ENCODE data around the gene TMEM229B.

The TMEM229B gene

DNA sequence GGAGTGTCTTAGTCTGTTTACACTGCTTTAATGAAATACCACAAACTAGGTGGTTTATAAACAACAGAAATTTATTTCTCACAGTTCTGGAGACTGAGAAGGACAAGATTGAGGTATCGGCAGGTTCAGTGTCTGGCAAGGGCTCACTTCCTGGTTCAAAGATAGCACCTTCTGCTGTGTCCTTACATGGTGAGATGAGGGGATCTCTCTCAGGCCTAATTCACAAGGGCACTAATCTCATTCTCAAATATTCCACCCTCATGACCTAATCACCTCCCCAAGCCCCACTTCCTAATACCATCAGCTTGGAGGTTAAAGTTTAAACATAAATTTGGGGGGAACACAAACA lies 41.5 kb downstream of the TMEM229B start:
- DNase-seq, result no peak

GRCh38 chr14:67446371-67447032 lies 42.0 kb downstream of the TMEM229B start:
- no peak for DNase-seq

GRCh38 chr14:67444395-67444794 lies 44.1 kb downstream of the TMEM229B start:
- no peak for DNase-seq

DNA sequence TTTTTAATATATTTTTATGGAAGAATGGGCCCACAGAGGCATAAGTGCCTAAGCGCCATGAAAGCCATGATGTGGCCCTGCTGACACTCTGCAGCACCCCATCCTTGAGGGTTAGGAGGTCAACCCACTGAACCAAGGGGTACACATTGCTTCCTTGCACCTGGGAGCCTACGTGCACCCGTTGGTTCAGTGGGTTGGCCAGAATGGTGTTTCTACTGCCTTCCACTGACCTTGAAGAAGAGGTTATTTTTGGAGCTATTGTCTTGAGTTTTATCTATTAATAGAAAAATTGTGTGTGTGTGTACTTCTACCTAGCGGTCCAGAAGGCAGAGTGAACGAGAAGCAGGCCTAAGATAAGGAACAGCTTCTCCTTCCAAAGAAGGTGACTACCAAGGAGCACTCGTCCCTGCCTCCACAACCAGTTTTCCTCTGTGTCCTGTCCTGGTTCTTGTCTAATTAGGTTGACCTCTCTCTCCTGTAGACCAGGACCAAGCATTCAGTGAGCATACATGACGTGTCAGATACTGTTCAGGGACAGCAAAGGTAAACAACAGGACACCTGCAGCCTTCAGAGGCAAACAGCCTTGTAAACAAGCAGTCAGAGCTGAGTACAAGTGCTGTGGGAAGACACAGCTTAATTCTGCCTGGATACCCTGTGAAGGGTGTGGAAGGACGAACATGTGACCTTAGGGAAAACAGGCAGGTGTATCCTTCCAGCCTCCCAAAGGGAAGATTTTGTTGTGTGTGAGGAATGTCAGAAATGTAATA lies 46.2 kb downstream of the TMEM229B start:
- no peak for DNase-seq

DNA sequence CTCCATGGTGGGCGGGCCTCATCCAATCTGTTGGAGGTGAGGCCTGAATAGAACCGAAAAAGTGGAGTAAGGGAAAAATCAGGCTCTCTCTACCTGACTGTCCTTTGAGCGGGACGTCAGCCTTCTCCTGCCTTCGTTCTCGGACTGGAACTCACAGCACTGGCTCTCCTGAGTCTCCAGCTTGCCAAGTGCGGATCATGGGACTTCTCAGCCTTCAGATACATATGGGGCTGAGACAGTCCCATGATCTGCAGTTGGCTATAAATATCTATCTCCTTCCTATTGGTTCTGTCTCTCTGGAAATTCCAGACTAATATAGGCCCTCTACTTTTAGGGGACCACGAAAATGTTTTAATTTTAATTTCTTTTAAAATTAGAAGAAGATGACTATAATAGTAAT lies 46.8 kb downstream of the TMEM229B start:
- no peak for DNase-seq

GRCh38 chr14:67441256-67441655 lies 47.3 kb downstream of the TMEM229B start:
- no peak for DNase-seq

DNA sequence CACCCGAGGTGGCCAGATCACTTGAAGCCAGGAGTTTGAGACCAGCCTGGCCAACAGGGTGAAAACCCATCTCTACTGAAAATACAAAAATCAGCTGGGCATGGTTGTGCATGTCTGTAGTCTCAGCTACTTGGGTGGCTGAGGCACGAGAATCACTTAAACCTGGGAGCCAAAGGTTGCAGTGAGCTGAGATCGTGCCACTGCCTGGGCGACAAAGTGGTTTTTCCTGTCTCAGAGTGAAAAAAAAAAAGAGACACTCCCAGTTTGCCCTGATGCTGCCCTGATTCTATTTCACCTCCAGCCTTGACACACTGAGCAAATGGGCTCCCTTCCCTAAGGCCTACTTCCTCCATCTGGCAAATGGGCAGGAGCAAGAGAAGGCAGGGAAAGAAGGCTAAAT lies 48.0 kb downstream of the TMEM229B start:
- DNase-seq, result no peak

DNA sequence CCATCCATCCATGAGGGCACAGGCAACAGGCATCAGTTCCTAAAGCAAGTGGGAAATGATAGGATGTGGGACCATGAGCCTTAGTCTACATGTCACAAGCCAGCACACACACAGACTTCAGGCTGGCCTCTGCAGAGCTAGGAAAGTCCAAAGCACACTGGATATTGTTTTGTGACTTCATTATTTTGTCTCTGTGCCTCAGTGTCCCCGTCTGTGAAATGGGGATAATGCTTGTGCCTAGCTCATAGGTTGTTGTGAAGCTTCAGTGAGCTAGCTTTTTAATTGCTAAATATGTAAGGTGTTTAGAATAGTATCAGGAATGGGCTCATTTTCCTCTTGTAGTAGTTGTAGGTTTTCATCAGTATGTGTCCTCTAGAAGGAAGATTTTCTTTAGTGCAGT lies 49.6 kb downstream of the TMEM229B start:
- DNase-seq, result no peak

DNA sequence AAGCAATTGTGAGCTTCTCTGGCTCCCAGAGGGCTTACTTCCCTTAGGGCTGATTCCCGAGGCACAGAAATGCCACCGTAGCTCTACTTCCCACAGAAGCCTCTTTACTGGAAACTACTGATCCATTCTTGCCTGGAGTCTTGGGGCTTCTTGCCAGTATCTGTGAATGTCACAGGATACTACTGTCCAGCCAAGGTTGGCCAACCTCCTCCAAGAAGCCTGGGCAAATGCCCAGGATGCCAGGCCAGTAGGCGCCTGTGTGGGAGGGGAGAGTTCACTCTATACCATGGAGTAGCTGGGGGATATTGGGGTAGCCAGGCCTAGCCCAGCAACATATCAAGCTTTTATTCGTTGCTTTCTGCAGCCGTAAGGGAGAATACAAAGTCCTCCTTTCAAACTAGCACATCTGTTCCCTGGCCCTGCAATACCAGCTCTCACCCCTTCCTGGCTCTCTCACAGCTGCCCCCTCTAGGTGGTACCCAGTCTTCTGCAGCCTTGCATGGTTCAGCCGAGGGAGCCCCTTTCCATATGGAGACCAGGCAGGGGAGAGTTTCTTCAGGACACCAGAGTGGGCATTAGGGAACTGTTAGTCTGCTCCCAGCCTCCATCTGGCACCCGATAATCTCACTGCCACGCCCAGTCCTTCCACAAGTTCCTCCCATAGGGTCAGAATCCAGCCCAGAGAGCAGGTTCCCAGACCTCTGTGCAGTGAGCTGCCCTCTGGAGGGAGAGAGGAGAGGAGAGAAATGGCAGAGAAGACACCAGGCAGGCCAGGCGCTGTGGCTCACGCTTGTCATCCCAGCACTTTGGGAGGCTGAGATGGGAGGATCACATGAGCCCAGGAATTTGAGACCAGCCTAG lies 52.3 kb downstream of the TMEM229B start:
- no peak for DNase-seq

- DNase-seq, result no peak
These were observed 52.9 kb downstream of the TMEM229B start for GRCh38 chr14:67435603-67436002.

GRCh38 chr14:67432050-67432564 lies 56.4 kb downstream of the TMEM229B start:
- no peak for DNase-seq

- DNase-seq, result no peak
These were observed 58.9 kb downstream of the TMEM229B start for GRCh38 chr14:67429510-67430205.

- no peak for DNase-seq
These were observed 60.0 kb downstream of the TMEM229B start for GRCh38 chr14:67428501-67429031.

DNA sequence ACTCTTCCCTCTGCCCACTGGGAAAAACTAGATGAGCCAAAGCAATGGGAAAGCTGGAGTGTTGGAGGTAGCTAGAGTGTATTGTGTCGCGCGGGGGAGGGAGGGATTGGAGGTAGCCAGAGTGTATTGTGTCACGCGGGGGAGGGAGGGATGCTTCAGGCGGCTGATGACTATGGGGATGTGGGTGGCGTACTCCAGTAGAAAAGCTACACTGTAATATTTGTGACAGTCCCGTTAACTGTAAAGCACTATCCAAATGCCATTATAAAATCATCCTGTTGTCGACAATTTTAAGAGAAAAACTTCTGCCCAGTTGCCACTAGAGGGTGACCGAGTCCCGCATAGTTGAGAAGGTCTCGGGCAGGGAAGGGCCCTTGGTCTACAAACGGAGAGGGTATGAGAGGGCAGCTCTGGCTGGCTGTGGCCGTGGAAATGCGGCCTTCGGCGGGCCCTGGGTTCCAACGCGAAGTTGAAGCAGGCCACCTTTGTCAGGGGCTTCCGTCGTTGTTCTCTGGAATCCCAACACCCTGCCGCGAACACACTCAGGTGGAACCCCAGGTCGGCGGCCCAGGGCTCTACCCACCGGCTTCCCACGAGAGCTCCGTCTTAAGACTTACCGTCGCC lies 61.4 kb downstream of the TMEM229B start:
- DNase-seq, result peak; percentile 56

DNA sequence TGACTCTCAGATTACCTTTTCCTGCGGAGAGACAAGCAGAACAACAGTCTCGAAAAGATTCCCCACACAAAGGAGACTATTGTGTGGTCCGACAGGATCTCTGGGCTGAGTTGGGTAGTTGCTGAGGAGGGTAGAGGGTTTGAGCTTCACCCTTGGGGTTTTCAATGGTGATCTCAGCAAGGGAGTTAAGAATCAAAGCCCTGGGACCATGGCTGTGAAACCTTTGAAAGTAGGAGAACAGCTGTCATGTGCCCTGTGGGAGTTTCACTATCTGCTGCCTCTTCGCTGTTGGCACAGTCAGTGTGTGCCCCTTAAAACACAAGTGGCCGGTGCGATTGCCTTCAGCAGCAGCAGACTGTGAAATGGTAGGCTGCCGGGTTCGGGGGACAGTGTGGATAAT lies 62.4 kb downstream of the TMEM229B start:
- DNase-seq, result no peak

DNA sequence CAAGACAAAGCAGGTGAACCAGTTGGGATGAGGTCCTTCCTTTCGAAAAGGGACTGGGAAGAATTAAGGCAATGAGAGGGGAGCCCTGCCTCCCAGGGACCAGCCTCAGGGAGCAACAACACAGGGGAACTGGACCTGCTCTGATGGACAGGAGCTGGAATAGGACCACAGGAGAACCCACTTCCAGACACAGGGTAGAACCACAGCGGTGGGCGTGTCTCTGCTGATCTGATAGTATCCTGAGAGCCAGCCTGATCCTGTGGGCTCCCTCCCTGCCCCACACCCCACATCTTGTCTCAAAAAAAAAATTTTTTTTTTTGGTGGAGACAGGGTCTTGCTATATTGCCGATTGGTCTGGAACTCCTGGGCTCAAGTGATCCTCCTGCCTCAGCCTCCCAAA lies 62.9 kb downstream of the TMEM229B start:
- DNase-seq, result no peak

DNA sequence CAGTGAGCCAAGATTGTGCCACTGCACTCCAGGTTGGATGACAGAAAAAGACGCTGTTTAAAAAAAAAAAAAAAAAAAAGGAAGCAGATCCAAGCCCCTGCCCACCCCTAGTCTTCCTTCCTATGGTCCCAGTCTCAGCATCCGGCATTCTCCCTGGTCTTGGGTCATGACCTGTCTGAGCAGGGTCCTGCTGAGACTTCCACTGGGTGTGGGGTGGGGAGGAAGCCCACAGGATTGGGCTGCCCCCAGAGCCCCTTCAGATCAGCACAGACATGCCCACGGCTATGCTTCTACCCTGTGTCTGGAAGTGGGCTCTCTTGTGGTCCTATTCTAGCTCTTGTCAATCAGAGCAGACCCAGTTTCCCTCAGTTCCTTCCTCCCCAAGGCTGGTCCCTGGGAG lies 64.0 kb downstream of the TMEM229B start:
- no peak for DNase-seq

DNA sequence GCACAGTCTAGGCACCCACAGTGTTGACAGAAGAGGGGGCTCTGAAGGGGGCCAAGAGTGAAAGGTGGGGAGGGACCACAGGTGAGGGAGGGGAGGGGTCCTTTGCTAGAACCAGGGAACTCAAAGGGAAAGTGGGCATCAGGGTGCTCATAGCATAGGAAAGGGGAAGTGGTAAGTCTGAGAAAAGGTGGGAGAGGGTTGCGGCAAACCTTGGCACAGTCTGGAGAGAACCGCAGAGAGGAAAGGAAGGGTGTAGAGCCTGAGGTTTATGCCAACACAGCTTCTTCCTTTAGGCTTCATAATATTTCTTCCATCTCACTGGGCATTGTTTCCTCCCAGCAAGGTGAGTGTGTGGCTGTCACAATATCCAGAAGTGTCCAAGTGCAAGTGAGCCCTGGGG lies 65.1 kb downstream of the TMEM229B start:
- no peak for DNase-seq

GRCh38 chr14:67421356-67422224 lies 66.9 kb downstream of the TMEM229B start:
- DNase-seq, result no peak

Measured in effector CD8-positive, alpha-beta T cell (primary cell).